Stimulated activated naive CD8-positive, alpha-beta T cell treated with anti-CD3 and anti-CD28 coated beads, Interleukin-15, Interleukin-2, amounts not matched to agents 100 U/mL and 50 U/mL, for 24 hours (primary cell): ENCODE results near the gene C19orf44.
"Not testable (repeated sequence)": the region's sequence is repeated elsewhere in the genome, so short reads cannot be mapped to it uniquely, and the experiment has no call there.

Experiments used
- ATAC-seq: fragments of 150-1000 bp; cut with Tn5 transposase; one replicate; pipeline ENCODE4 v1.10.0; 2021
- DNase-seq: peaks from one replicate; pipeline ENCODE4 v3.0.0; 2021

C19orf44 gene

DNA sequence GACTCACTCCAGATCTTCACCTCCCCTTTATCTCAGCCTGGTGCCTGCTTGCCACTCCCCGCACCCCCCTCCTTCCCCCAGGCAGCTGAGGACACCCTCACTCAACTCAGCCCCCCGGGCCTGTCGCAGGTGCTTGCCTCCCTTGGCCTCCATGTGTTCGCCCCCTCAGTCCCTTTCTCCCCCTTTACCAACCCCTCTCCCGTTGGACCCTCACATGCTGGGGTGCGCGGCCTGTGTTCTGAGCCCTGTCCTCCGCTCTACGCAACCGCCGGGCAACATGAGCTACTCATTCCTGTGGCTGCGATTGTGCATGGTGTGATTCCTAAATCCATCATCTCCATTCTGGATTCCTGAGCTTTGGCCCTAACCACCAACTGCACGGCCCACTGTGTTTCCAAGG lies 40.9 kb downstream of the C19orf44 start:
- ATAC-seq (no peak), DNase-seq (no peak)

DNA sequence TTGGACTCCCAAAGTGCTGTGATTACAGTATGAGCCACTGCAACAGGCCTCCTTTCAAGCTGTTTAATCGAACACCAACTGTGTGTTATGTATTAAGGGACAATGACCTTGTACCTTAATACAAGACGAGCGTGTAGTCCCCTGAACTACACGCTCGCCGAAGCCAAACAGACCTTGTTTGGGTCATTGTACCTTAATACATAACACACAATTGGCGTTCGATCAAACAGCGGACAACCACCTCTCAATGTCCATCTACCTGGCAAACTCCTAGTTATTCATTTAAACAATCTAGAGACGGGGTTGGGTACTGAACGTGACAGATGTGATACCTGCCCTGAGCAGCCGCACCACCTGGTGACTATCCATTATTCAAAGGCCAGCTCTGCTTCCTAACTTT lies 44.8 kb downstream of the C19orf44 start:
- no peak for DNase-seq
- no peak for ATAC-seq

GRCh38 chr19:16541526-16542044 lies 45.4 kb downstream of the C19orf44 start:
- ATAC-seq (no peak), DNase-seq (peak; percentile 38)

GRCh38 chr19:16542045-16542909 lies 46.1 kb downstream of the C19orf44 start, which contains the start of gene CHERP:
Gene CHERP, minus strand, starts transcription at chr19:16542437. Its CDS starts 59 bp downstream, at chr19:16542378.
- peak; percentile 87 for ATAC-seq
- peak; percentile 96 for DNase-seq

GRCh38 chr19:16542910-16543472 lies 46.8 kb downstream of the C19orf44 start:
- DNase-seq (peak; percentile 26), ATAC-seq (no peak)

- ATAC-seq, DNase-seq: not testable (repeated sequence)
Observed at GRCh38 chr19:16543734-16544133, 47.5 kb downstream of the C19orf44 start.

DNA sequence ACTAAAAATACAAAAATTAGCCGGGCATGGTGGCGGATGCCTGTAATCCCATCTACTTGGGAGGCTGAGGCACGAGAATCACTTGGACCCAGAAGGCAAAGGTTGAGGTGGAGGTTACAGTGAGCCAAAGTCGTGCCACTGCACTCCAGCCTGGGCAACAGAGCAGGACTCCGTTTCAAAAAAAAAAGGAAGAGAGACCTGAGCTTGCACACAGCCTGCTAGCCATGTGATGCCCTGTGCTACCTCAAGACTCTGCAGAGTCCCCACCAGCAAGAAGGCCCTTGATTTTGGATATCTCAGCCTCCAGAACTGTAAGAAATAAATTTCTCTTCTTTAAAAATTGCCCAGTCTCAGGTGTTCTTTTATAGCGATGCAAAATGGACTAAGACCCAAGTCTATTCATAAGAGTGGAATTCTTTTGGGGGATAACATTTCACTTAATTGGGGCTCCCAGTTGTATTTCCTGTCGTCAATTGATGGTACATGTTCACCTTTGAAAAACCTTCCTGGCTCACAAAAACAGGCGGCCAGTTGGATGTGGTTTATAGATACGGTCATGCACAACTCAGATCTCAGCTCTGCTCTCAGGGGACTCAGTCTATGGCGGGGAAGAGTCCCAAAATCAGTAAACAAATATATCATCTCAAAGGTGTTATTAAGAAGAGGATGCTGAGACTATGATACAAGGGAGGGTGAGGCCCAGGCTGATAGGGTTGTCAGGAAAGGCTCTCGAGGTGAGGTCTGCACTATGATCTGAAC lies 48.5 kb downstream of the C19orf44 start:
- no peak for ATAC-seq

GRCh38 chr19:16548956-16549355 lies 52.8 kb downstream of the C19orf44 start:
- DNase-seq: no peak
- no peak for ATAC-seq

More for the DNA sequence above, 48.5 kb downstream of the C19orf44 start:
- DNase-seq: no peak

- not testable (repeated sequence) for ATAC-seq, DNase-seq
Observed at GRCh38 chr19:16551902-16552301, 55.7 kb downstream of the C19orf44 start.

- ATAC-seq (no peak), DNase-seq (no peak)
Observed at GRCh38 chr19:16554776-16555175, 58.6 kb downstream of the C19orf44 start.

GRCh38 chr19:16559780-16560276 lies 63.6 kb downstream of the C19orf44 start:
- ATAC-seq: no peak
- no peak for DNase-seq

- DNase-seq: no peak
- no peak for ATAC-seq
Observed at GRCh38 chr19:16561382-16561781, 65.2 kb downstream of the C19orf44 start.

- no peak for ATAC-seq
Observed at GRCh38 chr19:16562608-16563025, 66.4 kb downstream of the C19orf44 start.

GRCh38 chr19:16564842-16565241 lies 68.6 kb downstream of the C19orf44 start:
- DNase-seq (no peak), ATAC-seq (no peak)

More at GRCh38 chr19:16562608-16563025, 66.4 kb downstream of the C19orf44 start:
- DNase-seq: no peak

- ATAC-seq (peak; percentile 87), DNase-seq (peak; percentile 49)
Observed at GRCh38 chr19:16566161-16566560, 70.0 kb downstream of the C19orf44 start.

GRCh38 chr19:16566702-16567101 lies 70.5 kb downstream of the C19orf44 start:
- ATAC-seq (no peak), DNase-seq (no peak)

GRCh38 chr19:16569609-16570320 lies 73.6 kb downstream of the C19orf44 start:
- ATAC-seq: no peak

More at GRCh38 chr19:16569609-16570320, 73.6 kb downstream of the C19orf44 start:
- no peak for DNase-seq
